ENCODE data around the gene IPO4. TPM values are rescaled to one million over a fixed set of nuclear protein-coding genes. Genes with fewer than 3 reads are reported as not detected.

The IPO4 gene
- total and polyA plus RNA-seq, 2 experiments from 2014 or later: 34.2 to 105 TPM

GRCh38 chr14:24165785-24166184 lies 22.8 kb downstream of the IPO4 start (continued):
- TF ChIP-seq ZNF462 (CRISPR knock-in tag; IDR thresholded peaks at IDR 0.05): no peak
- no peak for TF ChIP-seq ZNF114 (CRISPR knock-in tag; IDR thresholded peaks at IDR 0.05)
- TF ChIP-seq EZH2phosphoT487 (IDR thresholded peaks at IDR 0.05; ENCODE audit: unreplicated experiment): no peak
- no peak for TF ChIP-seq ZNF331 (CRISPR knock-in tag; IDR thresholded peaks at IDR 0.05; ENCODE audit: low read depth)
- TF ChIP-seq EZH2 (IDR thresholded peaks at IDR 0.05; ENCODE audit: low read depth, unreplicated experiment): no peak
- no peak for TF ChIP-seq POLR2AphosphoS5 (IDR thresholded peaks at IDR 0.05; ENCODE audit: low read depth)
- TF ChIP-seq NANOG (IDR thresholded peaks at IDR 0.05; ENCODE audit: borderline replicate concordance): no peak

- no peak overlapping the region for H3K27ac Mint-ChIP-seq
- no peaks in the 10 kb centered on the region for H3K9me3 Mint-ChIP-seq
- H4K20me1 ChIP-seq (replicated peaks; ENCODE audit: insufficient read depth): no peaks in the 10 kb centered on the region
- H3K27me3 ChIP-seq (ENCODE audit: insufficient read depth): no peaks in the 10 kb centered on the region
- H3K27ac ChIP-seq (ENCODE audit: low read depth): no peak overlapping the region
- no peaks in the 10 kb centered on the region for H3K36me3 ChIP-seq (ENCODE audit: insufficient read depth)
- H3K27me3 Mint-ChIP-seq (ENCODE audit: insufficient read depth, low read depth, poor library complexity): peaks cover 4% of the 10 kb centered on the region
- no peaks in the 10 kb centered on the region for H3K79me2 ChIP-seq (replicated peaks; ENCODE audit: insufficient read depth)
- H3K4me2 ChIP-seq: no peak overlapping the region
- no peak overlapping the region for H3K4me3 Mint-ChIP-seq
- H3F3A ChIP-seq (replicated peaks; ENCODE audit: low read depth): peaks cover 12% of the 10 kb centered on the region; the same call in 1 of the 2 replicates
- ATAC-seq (no peak), DNase-seq (ENCODE audit: low spot score) (no peak)
- no peak overlapping the region for H2AFZ ChIP-seq
- H3K4me1 Mint-ChIP-seq: peaks cover 9% of the 10 kb centered on the region
- H3K36me3 Mint-ChIP-seq (ENCODE audit: low read depth): peaks cover 36% of the 10 kb centered on the region
- H3K9me2 ChIP-seq (ENCODE audit: insufficient read depth): no peaks in the 10 kb centered on the region
- H3K4me3 ChIP-seq: no peak overlapping the region
- H3K4me1 ChIP-seq (ENCODE audit: insufficient read depth): peaks cover 11% of the 10 kb centered on the region
- no peak for TF ChIP-seq ZNF462 (CRISPR knock-in tag; IDR thresholded peaks at IDR 0.05)
- TF ChIP-seq EZH2phosphoT487 (IDR thresholded peaks at IDR 0.05; ENCODE audit: unreplicated experiment): no peak
Measured at GRCh38 chr14:24164518-24164991, 24.1 kb downstream of the IPO4 start.
